OCI-LY7 (cell line): ENCODE data around the gene SPOPL. TPM values are rescaled to one million over a fixed set of nuclear protein-coding genes. Genes with fewer than 3 reads are reported as not detected.

ENCODE experiments used
- BruUV-seq: library from RNA; stranded (reverse); fragments of 400-500 nt; replicated peaks from 2 replicates; lab custom pipeline; 2021; lab: Mats Ljungman, UMichigan
- CTCF ChIA-PET: fragments of 300-600 bp; sonication (Branson Sonifier 250); formaldehyde crosslinking; loops from one replicate; lab custom pipeline; 2022; ENCODE audit warnings: antibody characterized with exemption; ENCODE audit not compliant: unreplicated experiment; lab: Charles Lee
- POLR2A ChIA-PET: fragments of 300-600 bp; sonication (Branson Sonifier 250); formaldehyde crosslinking; loops from one replicate; lab custom pipeline; 2022; ENCODE audit warnings: antibody characterized with exemption; lab: Charles Lee
- DNase-seq: peaks from one replicate; pipeline ENCODE4 v3.0.0-alpha.2; 2015; ENCODE audit warnings: low spot score
- H2AFZ ChIP-seq: fragments of 200-600 bp; sonication (generic), shearing (Covaris generic); 2 replicates; pipeline ENCODE4 v1.6.1; 2014; ENCODE audit warnings: mild to moderate bottlenecking, antibody characterized with exemption, low read length, moderate library complexity
- H3K27ac ChIP-seq: fragments of 200-600 bp; sonication (generic); 2 replicates; pipeline ENCODE4 v1.5.1; 2014; ENCODE audit warnings: mixed run types, low read depth, mild to moderate bottlenecking, moderate library complexity, low read length, inconsistent platforms; ENCODE audit not compliant: poor library complexity, severe bottlenecking
- H3K36me3 ChIP-seq: fragments of 200-600 bp; sonication (generic); 2 replicates; pipeline ENCODE4 v1.6.1; 2014; ENCODE audit warnings: mild to moderate bottlenecking, antibody characterized with exemption, low read length, moderate library complexity, mixed read lengths; ENCODE audit not compliant: insufficient read depth
- H3K4me1 ChIP-seq: fragments of 200-600 bp; sonication (generic); 2 replicates; pipeline ENCODE4 v1.5.1; 2014; ENCODE audit warnings: mild to moderate bottlenecking, low read length; ENCODE audit not compliant: insufficient read depth, poor library complexity, severe bottlenecking
- H3K4me2 ChIP-seq: fragments of 200-600 bp; sonication (generic); 2 replicates; pipeline ENCODE4 v1.6.1; 2014; ENCODE audit warnings: mild to moderate bottlenecking, low read length
- H3K4me3 ChIP-seq: fragments of 200-600 bp; sonication (generic); 2 replicates; pipeline ENCODE4 v1.5.1; 2014; ENCODE audit warnings: mild to moderate bottlenecking, low read depth, low read length; ENCODE audit not compliant: poor library complexity, severe bottlenecking
- H3K79me2 ChIP-seq: fragments of 200-600 bp; sonication (generic); 2 replicates; pipeline ENCODE4 v1.6.1; 2016; ENCODE audit warnings: low read depth, mild to moderate bottlenecking, low read length, moderate library complexity, mixed read lengths; ENCODE audit not compliant: insufficient read depth
- H3K9me2 ChIP-seq: fragments of 200-600 bp; sonication (generic); 2 replicates; pipeline ENCODE4 v1.6.1; 2016; ENCODE audit warnings: mild to moderate bottlenecking, low read length, mixed read lengths; ENCODE audit not compliant: insufficient read depth
- H3K9me3 ChIP-seq: fragments of 200-600 bp; sonication (generic); 2 replicates; pipeline ENCODE4 v1.6.1; 2014; ENCODE audit warnings: mild to moderate bottlenecking, mixed run types, low read length, mixed read lengths
- H4K20me1 ChIP-seq: fragments of 200-600 bp; sonication (generic); 2 replicates; pipeline ENCODE4 v1.6.1; 2014; ENCODE audit warnings: mild to moderate bottlenecking, antibody characterized with exemption, low read length, moderate library complexity, mixed read lengths; ENCODE audit not compliant: insufficient read depth
- CTCF ChIP-seq: fragments of 200-600 bp; sonication (generic); conservative IDR thresholded peaks from 2 replicates; pipeline ENCODE4 v1.5.1; 2014; ENCODE audit warnings: mild to moderate bottlenecking, antibody characterized with exemption, low read length, moderate library complexity, mixed read lengths
- EZH2phosphoT487 ChIP-seq: fragments of 200-600 bp; sonication (generic); IDR thresholded peaks from 2 replicates; pipeline ENCODE4 v1.6.1; 2018; ENCODE audit warnings: low read depth, borderline replicate concordance, mild to moderate bottlenecking, mixed run types, antibody characterized with exemption, low read length, moderate library complexity, mixed read lengths
- intact Hi-C: fragments of 100-400 bp; cut with micrococcal nuclease; formaldehyde crosslinking; loops from one replicate; pipeline ENCODE4 v1.10.0; 2022; ENCODE audit not compliant: unreplicated experiment
- total RNA-seq, 2 experiments: library from RNA; depleted of rRNA in 1 of 2; stranded (reverse); fragments of >200 nt in 1 of 2; shearing (Covaris generic) in 1 of 2; gene quantifications; 2 replicates each; pipeline ENCODE4 v1.2.3, GENCODE V29; 2014 to 2022

SPOPL gene
- total RNA-seq, 2 experiments from 2014 or later, result 11.4 to 18.3 TPM

DNA sequence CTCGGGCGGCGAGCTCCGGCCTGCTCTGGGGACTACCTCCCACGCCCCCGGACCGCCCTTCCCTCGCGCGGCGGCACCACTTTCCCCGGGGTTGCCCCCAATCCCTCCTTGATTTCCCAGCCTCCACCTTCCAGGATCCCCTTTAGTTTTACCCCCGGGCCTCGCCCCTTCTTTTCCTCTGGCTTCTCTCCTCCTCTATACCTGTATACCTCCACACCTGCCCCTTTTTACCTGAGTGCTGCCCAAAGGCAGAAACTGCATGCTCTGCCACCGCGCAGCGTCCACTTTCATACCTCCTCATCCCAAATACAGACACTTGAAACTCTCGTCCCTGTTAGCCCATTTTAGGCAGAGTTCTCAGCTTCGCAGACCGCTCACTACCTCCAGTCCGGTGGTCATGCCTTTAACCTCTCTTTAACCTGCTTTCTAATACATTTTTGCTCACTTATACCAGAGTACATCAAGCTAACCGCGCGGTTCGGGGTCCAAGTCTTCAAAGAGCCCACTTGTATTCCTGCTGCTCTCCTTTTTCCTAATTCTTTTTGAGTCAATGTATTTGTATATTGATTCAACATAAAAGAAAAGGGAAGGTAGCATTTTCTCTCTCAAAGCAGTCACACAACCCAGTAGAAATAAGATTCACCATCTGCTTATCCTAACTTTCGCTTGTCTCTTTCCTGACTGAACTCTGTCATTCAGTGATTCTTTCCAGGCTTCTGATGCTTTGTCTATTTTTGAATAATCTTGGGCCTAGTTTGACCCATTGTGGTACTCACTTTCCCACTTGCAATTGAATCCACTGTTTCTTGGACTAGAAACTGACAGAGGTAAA lies 901 bp downstream of the SPOPL start:
- Histone ChIP-seq H4K20me1 (peaks cover 16% of the 10 kb centered on the region), H2AFZ (peak overlapping the region; percentile 1; the same call in 1 of the 2 replicates), H3K9me2 (no peaks in the 10 kb centered on the region), H3K79me2 (peaks cover 54% of the 10 kb centered on the region), H3K27ac (peak overlapping the region; percentile 89), H3K36me3 (peaks cover 4% of the 10 kb centered on the region), H3K4me2 (peak overlapping the region; percentile 76), H3K9me3 (no peaks in the 10 kb centered on the region), H3K4me3 (peak overlapping the region; percentile 77), H3K4me1 (peaks cover 30% of the 10 kb centered on the region)
- DNase-seq, result peak; percentile 27
- ChIA-PET CTCF (interaction anchor here (0.7 kb wide), 1 partner anchor 1268 kb away, joined by 4 read pairs; no protein-coding TSS in a partner anchor), POLR2A (interaction anchor here (0.6 to 1.7 kb wide), 4 partner anchors 18 to 200 kb away, joined by 3 to 5 read pairs (median 3); no protein-coding TSS in a partner anchor)
- TSS peak; percentile 59 for BruUV-seq
- intact Hi-C loops, result no loop called here
- TF ChIP-seq EZH2phosphoT487 (no peak), CTCF (no peak)

GRCh38 chr2:138503087-138503442 lies 1.5 kb downstream of the SPOPL start:
- peak overlapping the region; percentile 76 for H3K4me2 ChIP-seq
- TF ChIP-seq EZH2phosphoT487, result no peak
- TF ChIP-seq CTCF, result no peak
- DNase-seq, result peak; percentile 43
- intact Hi-C loops, result no loop called here
- no peak overlapping the region for H2AFZ ChIP-seq
- peak overlapping the region; percentile 89 for H3K27ac ChIP-seq
- BruUV-seq, result no TSS peak
- H3K79me2 ChIP-seq, result peaks cover 60% of the 10 kb centered on the region
- CTCF ChIA-PET, result no interaction called here
- H4K20me1 ChIP-seq, result peaks cover 16% of the 10 kb centered on the region
- no peaks in the 10 kb centered on the region for H3K9me3 ChIP-seq
- H3K36me3 ChIP-seq, result peaks cover 7% of the 10 kb centered on the region
- peak overlapping the region; percentile 77 for H3K4me3 ChIP-seq
- peaks cover 31% of the 10 kb centered on the region for H3K4me1 ChIP-seq
- H3K9me2 ChIP-seq, result no peaks in the 10 kb centered on the region
- POLR2A ChIA-PET, result interaction anchor here (0.6 to 1.7 kb wide), 6 partner anchors 12 to 199 kb away, joined by 3 to 5 read pairs (median 3); no protein-coding TSS in a partner anchor

DNA sequence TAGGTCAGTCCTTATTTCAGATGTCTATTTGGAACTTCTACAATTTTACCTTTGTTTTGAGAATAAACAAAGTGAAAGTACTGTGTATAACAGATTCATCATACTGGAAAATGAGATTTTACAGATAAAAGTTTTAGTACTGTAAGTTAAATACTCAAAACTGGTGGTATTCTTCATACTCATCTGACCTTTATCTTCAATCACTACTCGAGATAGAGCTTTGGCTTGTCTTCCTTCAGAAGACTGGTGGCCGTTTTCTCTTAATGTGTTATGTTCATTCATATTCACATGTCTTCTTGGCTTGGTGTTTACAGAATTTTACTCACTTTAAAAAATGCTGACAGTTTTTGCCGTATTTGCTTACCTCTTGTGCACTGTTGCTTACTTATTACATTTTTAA lies 2.1 kb downstream of the SPOPL start:
- H3K9me2 ChIP-seq, result no peaks in the 10 kb centered on the region
- ChIA-PET POLR2A (interaction anchor here (0.6 to 1.7 kb wide), 5 partner anchors 12 to 77 kb away, joined by 3 to 5 read pairs (median 3); no protein-coding TSS in a partner anchor), CTCF (no interaction called here)
- peak overlapping the region; percentile 89 for H3K27ac ChIP-seq
- no TSS peak for BruUV-seq
- H3K36me3 ChIP-seq, result peaks cover 7% of the 10 kb centered on the region
- peak; percentile 37 for DNase-seq
- no peak for TF ChIP-seq EZH2phosphoT487
- no peak for TF ChIP-seq CTCF
- peak overlapping the region; percentile 76 for H3K4me2 ChIP-seq
- intact Hi-C loops, result no loop called here
- peaks cover 66% of the 10 kb centered on the region for H3K79me2 ChIP-seq
- peaks cover 31% of the 10 kb centered on the region for H3K4me1 ChIP-seq
- H4K20me1 ChIP-seq, result peaks cover 16% of the 10 kb centered on the region
- H3K9me3 ChIP-seq, result no peaks in the 10 kb centered on the region
- peak overlapping the region; percentile 77 for H3K4me3 ChIP-seq
- H2AFZ ChIP-seq, result no peak overlapping the region
